Karpas-422 (cell line): Measurements from ENCODE around the gene DSCAM. TPM values are rescaled to one million over a fixed set of nuclear protein-coding genes. Genes with fewer than 3 reads are reported as not detected.
"Not testable (repeated sequence)": the region's sequence is repeated elsewhere in the genome, so short reads cannot be mapped to it uniquely, and the experiment has no call there.

ENCODE experiments used
- DNase-seq: peaks from one replicate; pipeline ENCODE4 v3.0.0-alpha.2; 2015
- H2AFZ ChIP-seq: fragments of 200-600 bp; sonication (generic); 2 replicates; pipeline ENCODE4 v1.6.1; 2014; ENCODE audit warnings: antibody characterized with exemption, low read length, mixed read lengths
- H3K27ac ChIP-seq: fragments of 200-600 bp; sonication (generic); 2 replicates; pipeline ENCODE4 v1.5.1; 2014; ENCODE audit warnings: mild to moderate bottlenecking, low read length, moderate library complexity
- H3K27me3 ChIP-seq: fragments of 200-600 bp; sonication (generic); 2 replicates; pipeline ENCODE4 v1.6.1; 2014; ENCODE audit warnings: low read length, mixed read lengths
- H3K36me3 ChIP-seq: fragments of 200-600 bp; sonication (generic); 2 replicates; pipeline ENCODE4 v1.6.1; 2014; ENCODE audit warnings: low read length, mixed read lengths; ENCODE audit not compliant: insufficient read depth
- H3K4me1 ChIP-seq: fragments of 200-600 bp; sonication (generic); 2 replicates; pipeline ENCODE4 v1.6.1; 2014; ENCODE audit warnings: mild to moderate bottlenecking, low read length, mixed read lengths
- H3K4me2 ChIP-seq: fragments of 200-600 bp; sonication (generic); 2 replicates; pipeline ENCODE4 v1.6.1; 2014; ENCODE audit warnings: low read length, low read depth, mild to moderate bottlenecking; ENCODE audit not compliant: poor library complexity, severe bottlenecking
- H3K4me3 ChIP-seq: fragments of 200-600 bp; sonication (generic); 2 replicates; pipeline ENCODE4 v1.5.1; 2014; ENCODE audit warnings: mild to moderate bottlenecking, antibody characterized with exemption, low read length, mixed read lengths
- H3K79me2 ChIP-seq: fragments of 200-600 bp; sonication (generic); 2 replicates; pipeline ENCODE4 v1.6.1; 2014; ENCODE audit warnings: mild to moderate bottlenecking, low read length, mixed read lengths
- H3K9ac ChIP-seq: fragments of 200-600 bp; sonication (generic); 2 replicates; pipeline ENCODE4 v1.6.0; 2014; ENCODE audit warnings: low read length
- H3K9me2 ChIP-seq: fragments of 200-600 bp; sonication (generic), shearing (Covaris generic); replicated peaks from 2 replicates; pipeline ENCODE4 v1.6.0; 2014; ENCODE audit warnings: mild to moderate bottlenecking, low read length, moderate library complexity; ENCODE audit not compliant: insufficient read depth
- H3K9me3 ChIP-seq: fragments of 300-700, 200-600 bp; sonication (generic); 2 replicates; pipeline ENCODE4 v1.6.1; 2014; ENCODE audit warnings: low read length, mixed read lengths
- H4K20me1 ChIP-seq: fragments of 200-600 bp; sonication (generic); 2 replicates; pipeline ENCODE4 v1.6.1; 2014; ENCODE audit warnings: mild to moderate bottlenecking, antibody characterized with exemption, low read length, low read depth; ENCODE audit not compliant: insufficient read depth
- total RNA-seq: library from RNA; depleted of rRNA; stranded (reverse); fragments of >200 nt; shearing (Covaris generic); gene quantifications from 2 replicates; pipeline ENCODE4 v1.2.3, GENCODE V29; 2014; ENCODE audit warnings: low replicate concordance

Gene DSCAM
- total RNA-seq, 1 experiment from 2014 or later: not detected

DNA sequence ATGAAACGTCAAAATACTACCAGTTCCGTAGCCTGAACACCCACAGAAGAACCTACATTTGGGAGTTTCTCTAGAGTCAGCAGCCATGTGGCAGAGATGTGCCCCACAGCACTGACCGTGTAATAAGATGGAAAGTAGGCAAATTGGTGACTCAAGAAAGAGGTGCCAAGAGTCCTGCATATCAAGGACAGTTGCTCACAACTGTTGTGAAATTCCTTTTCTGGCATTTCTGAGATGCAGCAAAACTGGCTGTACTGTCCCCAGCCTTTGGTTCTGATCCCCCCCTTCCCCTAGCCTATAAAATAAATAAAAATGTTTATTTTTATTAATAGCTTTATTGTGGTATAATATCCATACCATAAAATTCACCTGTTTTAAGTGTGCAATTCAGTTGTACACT, 655.8 kb downstream of the DSCAM start:
- Histone ChIP-seq H3K4me1 (no peaks in the 10 kb centered on the region), H3K27me3 (no peaks in the 10 kb centered on the region; the same call in 1 of the 2 replicates), H3K9me2 (no peaks in the 10 kb centered on the region), H3K27ac (no peak overlapping the region), H3K4me3 (no peak overlapping the region), H3K9me3 (peaks cover 19% of the 10 kb centered on the region; the same call in 1 of the 2 replicates), H3K9ac (no peak overlapping the region), H3K36me3 (no peaks in the 10 kb centered on the region), H4K20me1 (no peaks in the 10 kb centered on the region), H2AFZ (no peak overlapping the region), H3K79me2 (no peaks in the 10 kb centered on the region), H3K4me2 (no peak overlapping the region)
- DNase-seq: no peak

DNA sequence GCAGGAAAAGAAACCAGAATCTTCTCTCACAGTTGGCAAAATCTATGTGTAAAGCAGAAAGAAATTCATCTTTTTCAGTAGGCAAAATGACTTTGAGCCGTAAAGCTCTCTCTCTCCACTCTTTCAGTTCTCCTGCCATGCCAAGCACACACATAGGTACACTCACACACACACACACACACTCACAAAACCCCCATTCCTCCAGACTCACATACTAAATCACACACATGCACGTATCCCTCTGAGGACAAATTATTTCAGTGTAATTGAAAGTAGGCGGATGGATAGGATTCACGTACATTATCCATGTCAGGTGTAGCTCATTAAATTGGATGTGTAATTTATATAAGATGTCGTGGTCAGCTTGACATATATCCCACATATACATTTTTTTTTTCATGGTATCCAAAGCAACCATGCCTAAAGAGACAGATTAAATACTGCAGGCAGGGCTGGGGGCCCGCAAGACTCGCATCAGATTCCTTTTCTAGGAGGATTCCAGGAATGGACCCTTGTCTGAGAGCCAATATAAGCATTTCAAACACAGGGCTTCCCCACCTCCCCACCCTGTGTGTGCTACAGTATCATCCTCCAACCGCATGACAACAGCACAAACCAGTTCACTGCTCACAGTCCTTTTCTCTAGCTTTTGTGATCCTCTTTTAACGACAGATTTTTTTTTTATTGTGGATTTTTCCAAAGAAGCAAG, 658.9 kb downstream of the DSCAM start:
- Histone ChIP-seq H2AFZ (no peak overlapping the region), H3K9me3 (peaks cover 10% of the 10 kb centered on the region; the same call in 1 of the 2 replicates), H3K4me3 (no peak overlapping the region), H3K4me1 (no peaks in the 10 kb centered on the region), H4K20me1 (no peaks in the 10 kb centered on the region), H3K79me2 (no peaks in the 10 kb centered on the region), H3K36me3 (no peaks in the 10 kb centered on the region), H3K27ac (no peak overlapping the region), H3K4me2 (no peak overlapping the region), H3K9me2 (no peaks in the 10 kb centered on the region), H3K9ac (no peak overlapping the region), H3K27me3 (no peaks in the 10 kb centered on the region; the same call in 1 of the 2 replicates)
- no peak for DNase-seq

DNA sequence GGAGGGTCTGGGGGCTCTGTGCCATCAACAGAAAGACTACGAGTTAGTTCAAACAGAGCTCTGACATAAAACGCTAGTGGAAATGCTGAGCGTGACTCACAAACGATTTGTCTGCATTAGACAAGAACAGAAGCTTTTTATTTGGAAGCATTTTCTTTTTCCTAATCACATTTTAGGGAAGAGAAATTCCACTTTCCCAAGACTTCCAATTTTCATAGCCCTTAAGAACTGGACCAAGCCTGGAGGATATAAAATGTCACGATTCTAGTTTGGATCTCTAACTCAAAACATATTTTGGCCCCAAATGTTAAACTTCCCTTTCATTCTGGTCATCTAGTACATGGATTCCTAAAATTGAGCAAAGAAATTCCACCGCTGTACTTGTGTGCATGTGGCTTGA, 659.7 kb downstream of the DSCAM start:
- Histone ChIP-seq H3K4me3 (no peak overlapping the region), H3K9ac (no peak overlapping the region), H3K9me2 (no peaks in the 10 kb centered on the region), H3K36me3 (no peaks in the 10 kb centered on the region), H3K4me1 (no peaks in the 10 kb centered on the region), H3K79me2 (no peaks in the 10 kb centered on the region), H3K9me3 (peaks cover 10% of the 10 kb centered on the region; the same call in 1 of the 2 replicates), H4K20me1 (no peaks in the 10 kb centered on the region), H3K27me3 (no peaks in the 10 kb centered on the region; the same call in 1 of the 2 replicates), H2AFZ (no peak overlapping the region), H3K4me2 (no peak overlapping the region), H3K27ac (no peak overlapping the region)
- DNase-seq: no peak

DNA sequence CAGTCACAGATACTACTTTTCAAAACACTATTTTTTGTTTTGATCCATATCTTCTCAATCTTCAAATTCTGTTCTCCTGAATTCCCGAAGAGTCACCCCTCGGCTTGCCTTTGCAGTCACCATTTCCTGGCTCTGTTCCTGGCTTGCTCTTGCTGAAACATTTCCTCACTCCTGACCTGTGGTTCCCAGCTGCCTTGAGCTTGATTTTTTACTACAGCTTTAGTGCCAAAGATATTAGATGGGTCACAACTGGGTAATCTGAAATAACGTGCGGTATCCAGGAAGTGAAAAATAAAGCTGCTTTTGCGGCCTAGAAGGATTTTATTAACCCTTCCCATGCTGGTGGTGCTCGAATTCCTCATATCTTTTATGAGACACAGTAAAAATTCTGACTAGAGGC, 660.9 kb downstream of the DSCAM start:
- Histone ChIP-seq H3K27me3 (no peaks in the 10 kb centered on the region; the same call in 1 of the 2 replicates), H3K9me3 (peaks cover 7% of the 10 kb centered on the region; the same call in 1 of the 2 replicates), H3K4me2 (no peak overlapping the region), H3K9ac (no peak overlapping the region), H4K20me1 (no peaks in the 10 kb centered on the region), H3K9me2 (no peaks in the 10 kb centered on the region), H3K79me2 (no peaks in the 10 kb centered on the region), H2AFZ (no peak overlapping the region), H3K4me3 (no peak overlapping the region), H3K4me1 (no peaks in the 10 kb centered on the region), H3K27ac (no peak overlapping the region), H3K36me3 (no peaks in the 10 kb centered on the region)
- DNase-seq: no peak

DNA sequence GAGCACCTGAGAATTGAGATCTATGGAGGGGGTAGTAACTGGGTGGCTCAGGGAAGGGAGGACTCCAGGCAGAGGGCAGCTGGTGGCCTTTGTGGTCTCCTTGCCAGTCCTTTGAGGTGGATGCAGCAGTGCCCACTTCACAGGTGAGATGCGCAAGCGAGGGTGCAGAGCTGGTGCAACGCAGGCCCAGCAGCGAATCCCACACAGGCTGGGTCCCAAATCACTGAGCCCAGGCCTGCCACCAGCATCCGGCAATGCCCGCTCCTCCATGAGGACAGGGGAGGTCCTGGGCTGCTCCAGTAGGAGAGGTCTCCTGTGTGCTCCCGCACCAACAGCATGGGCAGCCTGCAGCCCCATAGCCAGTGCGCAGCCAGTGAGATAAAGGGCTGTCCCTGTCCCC, 661.8 kb downstream of the DSCAM start:
- H3K36me3 ChIP-seq: no peaks in the 10 kb centered on the region
- H3K79me2 ChIP-seq: no peaks in the 10 kb centered on the region
- no peaks in the 10 kb centered on the region for H3K27me3 ChIP-seq
- H3K4me3 ChIP-seq: no peak overlapping the region
- no peaks in the 10 kb centered on the region for H3K9me2 ChIP-seq
- H3K27ac ChIP-seq: no peak overlapping the region
- no peak overlapping the region for H3K9ac ChIP-seq
- no peak overlapping the region for H2AFZ ChIP-seq
- H3K4me2 ChIP-seq: no peak overlapping the region
- peaks cover 5% of the 10 kb centered on the region; the same call in 1 of the 2 replicates for H3K9me3 ChIP-seq
- H4K20me1 ChIP-seq: no peaks in the 10 kb centered on the region
- H3K4me1 ChIP-seq: no peaks in the 10 kb centered on the region
- DNase-seq: no peak

DNA sequence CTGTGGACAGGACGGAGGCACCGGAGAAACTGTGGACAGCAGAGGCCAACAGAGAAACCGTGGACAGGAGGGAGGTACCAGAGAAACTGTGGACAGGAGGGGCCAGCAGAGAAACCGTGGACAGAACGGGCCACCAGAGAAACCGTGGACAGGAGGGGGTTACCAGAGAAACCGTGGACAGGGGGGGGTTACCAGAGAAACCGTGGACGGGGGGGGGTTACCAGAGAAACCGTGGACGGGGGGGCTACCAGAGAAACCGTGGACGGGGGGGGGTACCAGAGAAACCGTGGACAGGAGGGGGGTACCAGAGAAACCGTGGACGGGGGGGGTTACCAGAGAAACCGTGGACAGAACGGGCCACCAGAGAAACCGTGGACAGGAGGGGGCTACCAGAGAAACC, 664.5 kb downstream of the DSCAM start:
- H3K4me1 ChIP-seq, H3K4me2 ChIP-seq, H3K79me2 ChIP-seq, H3K36me3 ChIP-seq, H3K9me3 ChIP-seq, H3K9me2 ChIP-seq, H4K20me1 ChIP-seq, H3K4me3 ChIP-seq, H3K27me3 ChIP-seq, H3K9ac ChIP-seq, DNase-seq, H2AFZ ChIP-seq, H3K27ac ChIP-seq: not testable (repeated sequence)

DNA sequence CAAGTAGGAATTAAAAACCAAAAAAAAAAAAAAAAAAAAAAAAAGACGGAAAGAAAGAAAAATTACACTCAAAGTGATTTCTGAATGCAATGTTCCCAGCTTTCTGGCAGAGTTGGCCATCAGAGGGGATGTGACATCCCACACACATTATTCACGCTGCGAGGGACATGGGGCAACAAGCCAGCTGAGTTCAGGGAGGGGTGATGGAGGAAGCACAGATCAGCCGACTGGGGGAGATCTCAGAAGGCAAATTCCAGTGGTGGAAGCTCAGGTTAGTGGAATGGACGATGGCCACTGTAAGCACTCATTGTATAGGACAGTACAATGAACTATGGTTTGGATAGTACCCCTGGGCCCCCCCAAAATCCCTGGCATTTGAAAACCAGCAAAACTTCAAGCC, 667.8 kb downstream of the DSCAM start:
- H3K27me3 ChIP-seq: no peaks in the 10 kb centered on the region
- H3K4me1 ChIP-seq: no peaks in the 10 kb centered on the region
- no peak overlapping the region for H3K4me2 ChIP-seq
- H3K9me2 ChIP-seq: no peaks in the 10 kb centered on the region
- no peaks in the 10 kb centered on the region for H3K36me3 ChIP-seq
- H3K79me2 ChIP-seq: no peaks in the 10 kb centered on the region
- no peaks in the 10 kb centered on the region for H4K20me1 ChIP-seq
- no peak overlapping the region for H3K27ac ChIP-seq
- H3K9me3 ChIP-seq: no peaks in the 10 kb centered on the region; the same call in 1 of the 2 replicates
- no peak overlapping the region for H2AFZ ChIP-seq
- no peak for DNase-seq
- H3K4me3 ChIP-seq: no peak overlapping the region
- H3K9ac ChIP-seq: no peak overlapping the region

DNA sequence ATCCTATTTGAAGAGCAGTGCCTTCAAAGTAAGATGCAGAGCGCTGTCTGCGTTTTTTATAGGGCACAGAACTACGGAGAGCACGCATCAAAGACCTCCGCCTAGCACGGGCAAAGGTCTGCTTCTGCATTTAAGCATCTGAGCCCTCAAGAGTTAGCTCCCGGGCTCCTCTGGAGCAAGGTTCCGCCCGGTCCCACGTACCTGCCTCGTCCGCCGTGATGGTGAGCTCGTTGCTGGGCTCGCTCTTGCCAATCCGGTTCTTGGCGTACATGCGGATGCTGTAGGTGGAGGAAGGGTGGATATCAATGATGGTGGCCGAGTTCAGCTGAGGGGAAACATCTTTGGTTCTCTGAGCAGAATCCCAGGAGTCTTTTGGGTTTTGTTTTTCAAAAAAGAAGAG, 668.2 kb downstream of the DSCAM start:
- Histone ChIP-seq H2AFZ (no peak overlapping the region), H4K20me1 (no peaks in the 10 kb centered on the region), H3K4me1 (no peaks in the 10 kb centered on the region), H3K79me2 (no peaks in the 10 kb centered on the region), H3K9me3 (no peaks in the 10 kb centered on the region; the same call in 1 of the 2 replicates), H3K9me2 (no peaks in the 10 kb centered on the region), H3K4me2 (no peak overlapping the region), H3K27me3 (no peaks in the 10 kb centered on the region), H3K4me3 (no peak overlapping the region), H3K9ac (no peak overlapping the region), H3K36me3 (no peaks in the 10 kb centered on the region), H3K27ac (no peak overlapping the region)
- no peak for DNase-seq
